T47D (cell line): ENCODE results near the gene LPCAT3.

ENCODE experiments used
- DNase-seq, 2 experiments: peaks; one replicate each; pipeline versions ENCODE4 v3.0.0 to v3.0.0-alpha.2; 2011 to 2012; ENCODE audit warnings: low read depth in 1 of 2, low spot score in 1 of 2
- JUND ChIP-seq: IDR thresholded peaks from 2 replicates; pipeline ENCODE4 v1.6.1; 2012; ENCODE audit warnings: low read depth
- in situ Hi-C: cut with HindIII; loops from 2 replicates; pipeline ENCODE4 v1.10.0; 2016; ENCODE audit warnings: low sequenced_read_pairs, low pct_unique_long_range_greater_than_20kb

LPCAT3 gene

GRCh38 chr12:6978611-6979011, 39.7 kb downstream of the LPCAT3 start:
- in situ Hi-C loops: no loop called here
- DNase-seq: peak in 1 of 2 experiments; percentile 68
- TF ChIP-seq JUND: no peak

GRCh38 chr12:6978188-6978587, 40.1 kb downstream of the LPCAT3 start:
- in situ Hi-C loops: no loop called here
- no peak for DNase-seq
- TF ChIP-seq JUND: no peak

DNA sequence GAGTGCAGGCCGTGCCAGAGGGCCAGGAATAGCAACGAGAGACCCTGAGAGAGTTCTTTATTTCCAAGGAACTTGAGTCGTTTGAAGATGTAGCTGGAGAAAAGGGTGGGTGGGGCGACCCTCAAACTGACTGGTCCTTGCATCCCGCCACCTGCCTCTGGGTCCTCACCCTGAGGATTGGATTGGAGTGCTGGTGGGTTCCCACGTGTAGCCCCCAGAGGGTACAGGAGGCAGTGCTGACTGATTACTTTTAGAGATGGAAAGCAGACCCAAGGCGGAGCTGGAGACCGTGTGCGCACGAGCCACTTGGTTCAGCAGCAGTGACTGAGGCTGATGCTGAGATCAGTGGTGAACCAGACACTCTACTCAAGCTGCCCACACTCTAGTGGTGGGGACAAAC, 40.6 kb downstream of the LPCAT3 start:
- in situ Hi-C loops: no loop called here
- no peak for DNase-seq
- no peak for TF ChIP-seq JUND

- no peak for TF ChIP-seq JUND
- no peak for DNase-seq
- in situ Hi-C loops: no loop called here
Measured at GRCh38 chr12:6975297-6976032, 42.8 kb downstream of the LPCAT3 start.

GRCh38 chr12:6974180-6974579, 44.1 kb downstream of the LPCAT3 start:
- no peak for TF ChIP-seq JUND
- in situ Hi-C loops: no loop called here
- DNase-seq: no peak

- TF ChIP-seq JUND: no peak
- in situ Hi-C loops: no loop called here
- no peak for DNase-seq
Measured at GRCh38 chr12:6970096-6970527, 48.2 kb downstream of the LPCAT3 start.

GRCh38 chr12:6968426-6968825, 49.9 kb downstream of the LPCAT3 start:
- in situ Hi-C loops: no loop called here
- no peak for DNase-seq
- no peak for TF ChIP-seq JUND

DNA sequence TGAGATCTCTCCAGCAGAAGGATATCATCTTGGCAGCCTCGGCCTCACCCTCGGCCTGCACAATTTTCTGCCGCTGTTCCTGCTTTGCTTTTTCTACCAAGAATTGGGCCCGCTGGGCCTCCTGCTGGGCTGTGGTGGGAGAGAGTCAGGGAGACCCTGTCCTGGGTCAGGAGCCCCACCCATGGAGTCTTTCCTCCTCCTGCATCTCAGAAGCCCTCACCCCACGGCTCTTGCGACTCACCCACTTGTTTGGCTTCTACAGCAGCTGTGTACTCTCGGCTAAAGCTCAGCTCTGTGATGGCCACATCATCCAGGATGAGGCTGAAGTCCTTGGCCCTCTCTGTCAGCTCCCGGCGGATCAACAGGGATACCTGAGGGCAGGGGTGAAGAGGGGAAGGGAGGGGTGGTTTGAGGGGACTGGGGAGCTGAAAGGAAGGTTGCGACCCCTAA, 50.6 kb downstream of the LPCAT3 start:
- TF ChIP-seq JUND: no peak
- in situ Hi-C loops: no loop called here
- DNase-seq: no peak

- DNase-seq: no peak
- in situ Hi-C loops: no loop called here
- TF ChIP-seq JUND: no peak
Measured at GRCh38 chr12:6966351-6966750, 51.9 kb downstream of the LPCAT3 start.

DNA sequence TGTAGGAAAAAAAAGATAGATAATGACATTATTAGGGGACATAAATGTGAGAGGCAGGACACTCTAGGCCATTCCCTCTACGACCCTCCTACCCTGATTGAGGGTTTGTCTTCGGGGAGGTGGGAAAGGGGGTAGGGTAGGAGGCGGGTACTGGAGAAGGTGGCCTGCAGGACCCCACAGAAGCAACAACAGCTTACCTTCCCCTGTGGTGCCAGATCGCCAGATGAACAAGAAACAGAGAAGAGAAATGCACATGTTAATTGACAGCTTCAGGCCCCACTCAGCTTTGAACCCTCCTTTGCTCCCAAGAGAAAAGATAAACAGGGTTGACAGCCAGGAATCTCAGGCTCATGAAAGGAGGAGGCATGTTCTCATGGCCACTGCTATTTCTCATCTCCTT, 52.6 kb downstream of the LPCAT3 start:
- in situ Hi-C loops: no loop called here
- no peak for DNase-seq

GRCh38 chr12:6965026-6965661, 53.1 kb downstream of the LPCAT3 start:
- in situ Hi-C loops: no loop called here
- DNase-seq: peak in 1 of 2 experiments; percentile 77
- TF ChIP-seq JUND: no peak

More for the DNA sequence above, 52.6 kb downstream of the LPCAT3 start:
- TF ChIP-seq JUND: no peak

GRCh38 chr12:6964605-6965025, 53.7 kb downstream of the LPCAT3 start:
- in situ Hi-C loops: no loop called here
- no peak for TF ChIP-seq JUND
- no peak for DNase-seq

DNA sequence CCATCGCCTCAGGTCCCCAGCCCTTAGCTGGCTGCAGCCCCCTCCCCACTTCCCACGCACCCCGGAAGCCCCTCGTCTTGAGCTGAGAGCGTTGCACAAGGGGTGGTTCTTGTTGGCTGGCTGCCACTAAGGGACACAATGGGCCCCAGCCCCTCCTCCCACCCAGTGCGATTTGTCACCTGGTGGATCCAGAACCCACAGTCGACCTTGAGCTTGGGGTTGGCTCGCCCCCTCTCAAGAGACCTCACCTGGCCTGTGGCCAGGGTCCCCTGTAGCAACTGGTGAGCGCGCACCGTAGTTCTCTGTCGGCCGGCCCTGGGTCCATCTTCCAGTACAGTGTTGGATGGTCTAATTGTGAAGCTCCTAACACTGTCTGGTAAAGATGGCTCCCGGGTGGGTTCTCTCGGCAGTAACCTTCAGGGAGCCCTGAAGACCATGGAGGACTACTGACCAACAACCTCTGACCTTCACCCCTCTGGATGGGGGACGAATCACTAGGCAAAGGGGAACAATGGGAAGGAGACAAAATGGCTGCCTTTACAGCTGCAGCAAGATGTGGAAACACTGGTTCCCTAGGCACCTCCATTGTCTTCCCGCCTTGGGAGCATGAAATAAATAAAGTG, 54.4 kb downstream of the LPCAT3 start:
- DNase-seq: no peak
- in situ Hi-C loops: no loop called here
- TF ChIP-seq JUND: no peak
